HG03097 (cell line): ENCODE data around the gene B4GALNT4.
"Not testable (repeated sequence)": the region's sequence is repeated elsewhere in the genome, so short reads cannot be mapped to it uniquely, and the experiment has no call there.

Source experiments
- ATAC-seq: cut with Tn5 transposase; IDR thresholded peaks from one replicate; pipeline ENCODE4 v1.9.1; 2021; ENCODE audit not compliant: unreplicated experiment, low FRiP score

B4GALNT4 gene

DNA sequence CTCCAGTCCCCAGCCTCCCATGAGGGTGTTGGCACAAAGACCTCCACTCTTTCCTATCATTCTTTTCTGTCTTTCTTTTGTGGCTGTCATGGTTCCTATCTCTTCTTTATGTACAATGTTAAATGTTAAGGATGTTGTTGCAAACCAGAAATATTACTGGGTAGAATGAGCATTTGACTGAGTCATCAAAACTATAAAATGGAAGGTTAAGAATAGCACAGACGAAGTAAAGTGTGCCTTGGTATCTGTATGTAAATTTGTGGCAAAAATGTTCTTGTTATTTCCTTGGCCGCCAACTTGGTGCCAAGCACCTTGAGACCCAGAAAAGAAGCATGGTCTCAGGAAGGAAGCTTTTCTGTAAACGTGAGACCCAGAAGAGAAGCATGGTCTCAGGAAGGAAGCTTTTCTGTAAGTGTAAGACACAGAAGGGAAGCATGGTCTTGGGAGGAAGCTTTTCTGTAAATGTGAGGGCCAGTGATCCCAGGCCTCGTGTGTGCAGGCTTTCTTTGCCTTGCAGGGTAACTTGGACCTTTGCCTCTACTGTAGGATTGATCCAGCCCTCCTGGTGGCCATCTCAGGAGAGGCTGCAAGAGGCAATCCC, 18.0 kb downstream of the B4GALNT4 start:
- ATAC-seq, result no peak

- ATAC-seq, result not testable (repeated sequence)
Measured at GRCh38 chr11:389369-389768, 20.1 kb downstream of the B4GALNT4 start.

DNA sequence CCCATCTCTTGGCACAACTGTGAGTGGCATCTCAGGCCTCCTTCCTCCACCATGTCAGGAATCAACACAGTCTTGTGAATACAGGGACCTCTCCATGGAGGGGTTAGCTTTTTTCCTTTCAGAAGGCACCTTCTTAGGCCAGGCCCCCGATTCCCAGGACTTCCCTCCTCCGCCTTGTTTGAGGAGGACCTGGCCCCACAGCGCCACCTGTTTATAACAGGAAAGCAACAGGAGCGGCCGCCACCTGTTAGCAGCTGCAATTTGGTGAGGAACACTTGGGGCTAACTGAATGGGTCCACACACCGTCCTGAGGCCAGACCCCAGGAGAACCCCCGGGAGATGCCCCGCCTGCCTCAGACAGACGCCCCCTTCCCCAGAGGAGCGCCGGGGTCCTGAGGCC, 20.9 kb downstream of the B4GALNT4 start:
- ATAC-seq, result no peak

DNA sequence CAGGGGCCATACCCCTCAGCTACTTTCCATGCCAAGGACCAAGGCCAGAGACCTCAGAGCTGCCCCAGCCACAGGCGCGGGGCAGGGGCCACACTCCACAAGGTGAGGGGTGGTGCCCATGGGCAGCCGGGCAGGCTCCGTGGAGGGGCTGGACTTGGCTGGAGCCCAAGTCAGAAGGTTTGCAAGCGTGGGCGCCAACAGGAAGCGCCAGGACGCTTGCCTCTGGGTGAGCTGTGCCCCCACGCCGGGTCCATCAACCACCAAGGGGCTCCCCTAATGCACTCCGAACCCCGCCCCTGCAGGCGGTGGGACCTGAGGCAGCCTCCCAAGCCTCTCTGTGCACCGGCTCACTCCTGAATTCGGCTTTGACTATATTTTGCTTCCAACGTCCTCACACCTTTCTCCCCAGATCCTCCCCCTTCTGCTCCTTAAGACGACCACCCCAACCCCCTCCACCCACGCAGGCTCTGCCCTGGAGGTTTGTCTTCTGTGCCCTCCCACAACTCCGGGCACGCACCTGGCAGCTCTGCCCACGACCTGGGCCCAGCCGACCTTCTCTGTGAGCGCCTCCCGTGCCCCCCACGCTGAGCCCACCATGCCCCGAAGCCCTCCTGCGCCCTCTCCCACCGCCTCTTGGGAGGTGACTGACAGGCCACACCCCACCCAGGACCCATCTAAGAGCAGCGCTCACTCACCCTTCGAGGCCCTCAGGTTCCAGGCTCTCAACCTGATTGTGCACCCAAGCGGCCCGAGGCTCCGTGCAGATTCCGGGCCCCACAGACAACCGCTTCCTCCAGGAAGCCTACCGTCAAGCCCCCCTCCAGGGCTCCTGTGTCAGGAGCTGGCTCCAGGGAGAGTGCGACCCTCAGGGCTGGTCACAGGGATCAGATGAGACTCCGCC, 22.1 kb downstream of the B4GALNT4 start:
- no peak for ATAC-seq

GRCh38 chr11:392102-392777, 22.9 kb downstream of the B4GALNT4 start:
- no peak for ATAC-seq

DNA sequence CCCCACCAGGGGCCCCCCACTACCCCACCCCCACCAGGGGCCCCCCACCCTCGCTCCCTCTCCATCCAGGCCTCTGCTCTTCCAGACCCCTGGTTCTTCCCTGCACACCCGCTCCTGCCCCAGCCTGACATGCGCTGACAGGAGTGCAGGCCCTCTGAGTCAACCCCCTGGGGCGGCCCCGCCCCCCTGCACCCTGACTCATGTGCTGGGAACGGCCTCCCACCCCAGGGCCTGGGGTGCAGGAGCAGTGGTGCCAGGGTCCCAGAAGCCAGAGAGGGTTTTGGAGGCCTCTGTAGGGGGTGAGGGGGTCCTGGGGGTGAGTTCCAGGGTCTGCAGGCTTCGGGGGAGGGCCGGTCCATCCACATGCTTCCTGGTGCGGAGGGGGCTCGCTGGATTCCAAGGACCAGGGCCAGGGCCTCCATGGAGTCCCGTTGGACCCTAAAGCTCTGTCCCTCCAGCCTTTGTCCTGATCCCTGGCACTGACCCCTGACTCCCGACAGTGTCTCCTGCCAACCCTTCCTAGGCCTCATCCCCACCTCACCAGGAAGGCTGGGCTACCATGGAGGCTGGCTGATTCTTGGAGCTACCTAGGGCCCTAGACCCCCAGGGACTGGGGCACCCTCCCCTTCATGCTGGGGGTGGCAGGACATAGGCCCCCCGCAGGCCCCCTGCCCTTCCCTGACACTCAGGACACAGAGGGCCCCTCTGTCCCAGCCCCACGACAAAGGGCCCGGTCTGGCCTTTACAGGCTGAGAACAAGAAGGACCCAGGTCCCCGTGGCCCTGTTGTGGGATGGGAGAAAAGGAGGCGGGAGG, 24.1 kb downstream of the B4GALNT4 start:
- ATAC-seq, result no peak

- no peak for ATAC-seq
Measured at GRCh38 chr11:394034-394857, 24.9 kb downstream of the B4GALNT4 start, which contains the start of gene PKP3. Gene PKP3 (plus strand): TSS chr11:394209. CDS start chr11:394293, 84 bp downstream.

- no peak for ATAC-seq
Measured at GRCh38 chr11:394858-395655, 25.8 kb downstream of the B4GALNT4 start.

DNA sequence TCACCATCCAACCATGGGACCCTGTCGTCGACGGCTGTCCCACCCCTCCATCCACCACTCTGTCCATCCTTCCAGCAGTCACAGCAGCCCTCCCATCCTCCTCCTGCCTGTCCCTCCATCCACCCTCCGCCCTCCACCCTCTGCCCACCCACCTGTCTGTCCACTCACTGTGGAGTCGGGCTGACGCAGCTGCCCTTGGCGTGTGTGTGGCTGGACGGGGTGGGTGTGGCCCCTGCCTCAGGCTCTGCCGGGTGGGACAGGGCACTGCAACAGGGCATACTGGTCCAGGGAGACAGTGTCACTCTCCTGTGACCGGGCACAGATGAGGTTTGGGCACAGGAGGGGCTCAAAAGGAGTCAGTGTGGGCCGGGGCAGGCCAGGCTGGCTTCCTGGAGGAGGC, 26.6 kb downstream of the B4GALNT4 start:
- no peak for ATAC-seq

DNA sequence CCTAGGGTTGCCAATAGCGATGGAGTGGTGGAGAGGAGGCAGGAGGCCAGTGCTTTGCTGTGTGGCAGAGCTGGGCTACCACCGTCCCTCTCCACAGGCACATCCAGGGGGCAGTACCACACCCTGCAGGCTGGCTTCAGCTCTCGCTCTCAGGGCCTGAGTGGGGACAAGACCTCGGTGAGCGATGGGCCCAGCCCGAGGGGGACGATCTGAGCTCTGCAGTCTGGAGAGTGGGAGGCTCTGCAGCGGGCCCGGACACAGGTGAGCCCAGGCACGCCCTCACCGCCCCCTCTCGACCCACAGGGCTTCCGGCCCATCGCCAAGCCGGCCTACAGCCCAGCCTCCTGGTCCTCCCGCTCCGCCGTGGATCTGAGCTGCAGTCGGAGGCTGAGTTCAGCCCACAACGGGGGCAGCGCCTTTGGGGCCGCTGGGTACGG, 27.2 kb downstream of the B4GALNT4 start:
- no peak for ATAC-seq

DNA sequence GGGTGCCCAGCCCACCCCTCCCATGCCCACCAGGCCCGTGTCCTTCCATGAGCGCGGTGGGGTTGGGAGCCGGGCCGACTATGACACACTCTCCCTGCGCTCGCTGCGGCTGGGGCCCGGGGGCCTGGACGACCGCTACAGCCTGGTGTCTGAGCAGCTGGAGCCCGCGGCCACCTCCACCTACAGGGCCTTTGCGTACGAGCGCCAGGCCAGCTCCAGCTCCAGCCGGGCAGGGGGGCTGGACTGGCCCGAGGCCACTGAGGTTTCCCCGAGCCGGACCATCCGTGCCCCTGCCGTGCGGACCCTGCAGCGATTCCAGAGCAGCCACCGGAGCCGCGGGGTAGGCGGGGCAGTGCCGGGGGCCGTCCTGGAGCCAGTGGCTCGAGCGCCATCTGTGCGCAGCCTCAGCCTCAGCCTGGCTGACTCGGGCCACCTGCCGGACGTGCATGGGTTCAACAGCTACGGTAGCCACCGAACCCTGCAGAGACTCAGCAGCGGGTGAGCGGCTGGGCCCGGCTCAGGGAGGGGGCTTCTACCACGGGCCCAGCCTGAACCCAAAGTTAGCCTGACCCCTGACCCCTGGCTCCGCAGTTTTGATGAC, 27.7 kb downstream of the B4GALNT4 start:
- ATAC-seq, result no peak

DNA sequence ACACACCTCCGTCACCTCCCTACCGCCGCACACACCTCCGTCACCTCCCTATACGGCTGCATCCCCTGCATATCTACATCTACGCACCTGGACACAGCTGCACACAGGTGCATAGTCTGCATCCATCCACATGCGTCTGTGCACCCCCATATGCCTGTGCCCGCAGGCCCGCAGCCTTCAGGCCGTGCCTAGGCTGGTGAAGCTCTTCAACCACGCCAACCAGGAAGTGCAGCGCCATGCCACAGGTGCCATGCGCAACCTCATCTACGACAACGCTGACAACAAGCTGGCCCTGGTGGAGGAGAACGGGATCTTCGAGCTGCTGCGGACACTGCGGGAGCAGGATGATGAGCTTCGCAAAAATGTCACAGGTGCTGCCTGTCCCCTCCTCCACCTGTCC, 29.5 kb downstream of the B4GALNT4 start:
- no peak for ATAC-seq

DNA sequence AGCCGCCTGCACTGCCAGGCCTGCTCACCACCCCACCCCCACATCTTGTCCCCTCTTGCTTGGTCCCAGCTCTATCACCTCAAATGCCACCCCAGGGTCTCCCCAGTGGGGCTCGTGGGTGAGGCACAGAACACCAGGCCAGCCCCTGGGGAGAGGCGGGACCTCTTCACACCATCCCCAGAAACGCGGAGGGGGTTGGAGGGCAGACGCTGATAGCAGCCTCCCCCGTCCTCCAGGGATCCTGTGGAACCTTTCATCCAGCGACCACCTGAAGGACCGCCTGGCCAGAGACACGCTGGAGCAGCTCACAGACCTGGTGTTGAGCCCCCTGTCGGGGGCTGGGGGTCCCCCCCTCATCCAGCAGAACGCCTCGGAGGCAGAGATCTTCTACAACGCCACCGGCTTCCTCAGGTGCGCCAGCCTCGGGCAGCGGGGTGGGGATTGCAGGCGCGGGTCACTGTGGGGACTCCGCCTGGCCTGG, 30.5 kb downstream of the B4GALNT4 start:
- ATAC-seq, result no peak

GRCh38 chr11:400241-400689, 31.0 kb downstream of the B4GALNT4 start:
- ATAC-seq, result no peak

- not testable (repeated sequence) for ATAC-seq
Measured at GRCh38 chr11:401196-401595, 31.9 kb downstream of the B4GALNT4 start.

DNA sequence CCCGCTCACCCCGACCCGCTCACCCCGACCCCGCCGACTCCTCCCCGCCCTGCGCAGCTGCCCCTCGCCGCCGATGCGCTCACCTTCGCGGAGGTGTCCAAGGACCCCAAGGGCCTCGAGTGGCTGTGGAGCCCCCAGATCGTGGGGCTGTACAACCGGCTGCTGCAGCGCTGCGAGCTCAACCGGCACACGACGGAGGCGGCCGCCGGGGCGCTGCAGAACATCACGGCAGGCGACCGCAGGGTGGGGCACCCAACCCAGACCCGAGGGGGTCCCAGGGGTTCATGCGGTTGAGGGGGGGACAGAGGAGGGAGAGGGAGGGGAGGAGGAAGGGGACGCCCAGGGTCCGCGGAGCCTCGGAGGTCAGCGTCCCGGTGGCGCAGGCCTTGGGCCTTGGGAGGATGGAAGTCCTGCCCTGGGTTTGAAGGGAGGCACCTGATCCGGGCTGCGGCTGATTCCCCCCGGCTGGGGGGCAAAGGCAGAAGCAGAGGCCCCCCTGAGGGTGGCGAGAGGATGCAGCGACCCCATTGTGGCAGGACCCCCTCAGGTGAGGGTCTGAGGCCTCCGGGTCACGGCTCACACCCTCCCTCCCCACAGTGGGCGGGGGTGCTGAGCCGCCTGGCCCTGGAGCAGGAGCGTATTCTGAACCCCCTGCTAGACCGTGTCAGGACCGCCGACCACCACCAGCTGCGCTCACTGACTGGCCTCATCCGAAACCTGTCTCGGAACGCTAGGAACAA, 33.9 kb downstream of the B4GALNT4 start:
- no peak for ATAC-seq

GRCh38 chr11:403761-404431, 34.6 kb downstream of the B4GALNT4 start:
- ATAC-seq, result no peak
